Activated T-helper 2 cell treated with anti-CD3 and anti-CD28 coated beads, Interferon-gamma antibody, Interleukin-2, Interleukin-4, amounts not matched to agents 10 μg/mL and 5 μg/mL and 100 μg/mL, durations not matched to agents 14 hours and 24 hours and 36 hours (primary cell): Measurements from ENCODE around the gene SENP3. TPM values are rescaled to one million over a fixed set of nuclear protein-coding genes. Genes with fewer than 3 reads are reported as not detected.
"Not testable (repeated sequence)": the region's sequence is repeated elsewhere in the genome, so short reads cannot be mapped to it uniquely, and the experiment has no call there.

Experiments used
- DNase-seq: peaks from one replicate; pipeline ENCODE4 v3.0.0; 2021; ENCODE audit warnings: low spot score
- H3K27ac Mint-ChIP-seq: one replicate; pipeline ENCODE4 v1.8.0; 2021; ENCODE audit warnings: mixed read lengths
- H3K27me3 Mint-ChIP-seq: one replicate; pipeline ENCODE4 v1.8.0; 2021; ENCODE audit warnings: low read depth, mixed read lengths
- H3K36me3 Mint-ChIP-seq: one replicate; pipeline ENCODE4 v1.8.0; 2021; ENCODE audit warnings: low read depth, mixed read lengths
- H3K4me1 Mint-ChIP-seq: one replicate; pipeline ENCODE4 v1.8.0; 2021; ENCODE audit warnings: low read depth, mixed read lengths
- H3K4me3 Mint-ChIP-seq: one replicate; pipeline ENCODE4 v1.8.0; 2021; ENCODE audit warnings: low read depth, mild to moderate bottlenecking, moderate library complexity, mixed read lengths
- H3K9me3 Mint-ChIP-seq: one replicate; pipeline ENCODE4 v1.8.0; 2021; ENCODE audit warnings: mixed read lengths
- intact Hi-C: fragments of 100-400 bp; cut with micrococcal nuclease; formaldehyde crosslinking; loops from one replicate; pipeline ENCODE4 v1.15.1; 2023
- total RNA-seq: library from RNA; stranded (reverse); gene quantifications from 2 replicates; pipeline ENCODE4 v1.2.3, GENCODE V29; 2022

SENP3 gene
- total RNA-seq, 1 donor from 2014 or later = 69.6 TPM

DNA sequence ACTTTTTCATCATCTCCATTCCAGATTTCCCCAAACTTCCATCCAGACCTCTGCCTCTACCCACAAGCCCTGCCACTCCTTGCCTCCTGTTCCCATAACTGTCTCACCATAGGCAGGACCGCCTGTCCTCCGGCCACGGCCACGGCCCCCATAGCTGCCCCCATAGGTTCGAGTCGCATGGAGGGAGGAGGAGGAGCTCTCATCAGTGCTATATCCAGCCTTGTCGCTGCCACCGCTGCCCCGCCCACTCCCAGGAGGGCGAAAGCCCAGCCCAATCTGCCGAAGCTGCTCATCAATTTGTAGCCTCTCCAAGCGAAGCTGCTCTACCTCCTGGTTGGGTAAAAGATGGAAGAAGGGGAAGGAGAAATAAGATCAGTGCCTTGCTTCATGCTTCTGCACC is 31.6 kb downstream of the SENP3 start:
- H3K4me3 Mint-ChIP-seq = no peak overlapping the region
- peaks cover 70% of the 10 kb centered on the region for H3K36me3 Mint-ChIP-seq
- H3K9me3 Mint-ChIP-seq = no peaks in the 10 kb centered on the region
- intact Hi-C loops = no loop called here
- DNase-seq = no peak
- H3K4me1 Mint-ChIP-seq = no peaks in the 10 kb centered on the region
- no peak overlapping the region for H3K27ac Mint-ChIP-seq
- H3K27me3 Mint-ChIP-seq = no peaks in the 10 kb centered on the region

DNA sequence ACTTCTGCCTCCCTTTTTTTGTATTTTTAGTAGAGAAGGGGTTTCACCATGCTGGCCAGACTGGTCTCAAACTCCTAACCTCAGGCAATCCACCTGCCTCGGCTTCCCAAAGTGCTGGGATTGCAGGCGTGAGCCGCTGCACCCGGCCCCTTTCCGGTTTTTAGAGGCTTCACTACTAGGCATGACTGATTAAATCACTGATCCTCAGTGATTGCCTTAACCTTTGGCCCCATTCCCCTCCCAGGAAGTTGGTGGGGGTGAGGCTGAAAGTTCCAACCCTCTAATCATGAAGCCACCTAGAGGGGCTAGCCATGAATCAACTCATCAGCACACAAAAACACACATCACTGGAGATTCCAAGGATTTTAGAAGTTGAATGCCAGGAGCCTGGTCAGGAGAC is 35.8 kb downstream of the SENP3 start:
- H3K4me3 Mint-ChIP-seq, H3K4me1 Mint-ChIP-seq, DNase-seq, H3K9me3 Mint-ChIP-seq, H3K27ac Mint-ChIP-seq, intact Hi-C loops, H3K27me3 Mint-ChIP-seq: not testable (repeated sequence)
- peaks cover 72% of the 10 kb centered on the region for H3K36me3 Mint-ChIP-seq

DNA sequence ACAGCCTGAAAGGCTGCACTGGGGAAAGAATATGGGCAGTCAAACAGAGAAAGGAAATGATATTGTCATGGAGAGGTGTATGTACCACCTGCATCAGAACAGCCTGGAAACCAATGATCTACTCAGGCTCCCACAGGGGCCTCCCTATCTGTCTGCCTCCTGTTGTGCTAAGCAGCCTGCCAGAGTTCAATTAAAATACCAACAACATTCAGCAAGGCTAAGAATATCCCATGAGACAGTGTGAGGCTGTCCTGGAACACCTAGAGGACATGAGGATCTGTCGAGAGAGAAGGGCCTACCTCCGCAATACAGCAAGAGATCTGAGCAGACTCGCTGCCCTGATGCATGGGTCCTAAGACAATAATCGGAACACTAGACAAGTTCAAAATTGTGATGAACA is 44.6 kb downstream of the SENP3 start:
- H3K9me3 Mint-ChIP-seq = no peaks in the 10 kb centered on the region
- DNase-seq = no peak
- peaks cover 57% of the 10 kb centered on the region for H3K36me3 Mint-ChIP-seq
- no peak overlapping the region for H3K4me3 Mint-ChIP-seq
- H3K4me1 Mint-ChIP-seq = peaks cover 8% of the 10 kb centered on the region
- no peak overlapping the region for H3K27ac Mint-ChIP-seq
- intact Hi-C loops = no loop called here
- H3K27me3 Mint-ChIP-seq = no peaks in the 10 kb centered on the region

DNA sequence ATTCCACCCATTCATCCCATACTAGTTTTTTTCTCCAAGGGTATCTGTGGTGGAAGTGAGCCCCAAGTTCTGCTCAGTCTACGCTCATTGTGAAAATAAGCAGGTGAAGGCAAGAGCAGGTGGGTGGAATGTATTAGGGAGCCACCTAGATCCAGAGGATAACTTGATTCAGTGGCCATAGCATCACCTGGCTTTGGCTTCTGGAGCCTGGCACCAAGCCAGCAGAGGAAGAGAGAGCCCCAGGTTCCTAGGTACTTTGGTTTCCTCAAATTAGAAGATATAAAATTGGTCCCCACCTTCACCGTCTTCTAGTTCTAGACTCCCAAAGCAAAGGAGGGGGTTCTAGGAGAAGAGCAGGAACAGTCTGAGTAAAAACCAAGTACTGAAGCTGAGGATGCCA is 48.9 kb downstream of the SENP3 start:
- Mint-ChIP-seq H3K4me1 (peaks cover 28% of the 10 kb centered on the region), H3K27ac (no peak overlapping the region), H3K4me3 (no peak overlapping the region), H3K36me3 (peaks cover 37% of the 10 kb centered on the region), H3K9me3 (no peaks in the 10 kb centered on the region), H3K27me3 (no peaks in the 10 kb centered on the region)
- DNase-seq = no peak
- intact Hi-C loops = no loop called here

DNA sequence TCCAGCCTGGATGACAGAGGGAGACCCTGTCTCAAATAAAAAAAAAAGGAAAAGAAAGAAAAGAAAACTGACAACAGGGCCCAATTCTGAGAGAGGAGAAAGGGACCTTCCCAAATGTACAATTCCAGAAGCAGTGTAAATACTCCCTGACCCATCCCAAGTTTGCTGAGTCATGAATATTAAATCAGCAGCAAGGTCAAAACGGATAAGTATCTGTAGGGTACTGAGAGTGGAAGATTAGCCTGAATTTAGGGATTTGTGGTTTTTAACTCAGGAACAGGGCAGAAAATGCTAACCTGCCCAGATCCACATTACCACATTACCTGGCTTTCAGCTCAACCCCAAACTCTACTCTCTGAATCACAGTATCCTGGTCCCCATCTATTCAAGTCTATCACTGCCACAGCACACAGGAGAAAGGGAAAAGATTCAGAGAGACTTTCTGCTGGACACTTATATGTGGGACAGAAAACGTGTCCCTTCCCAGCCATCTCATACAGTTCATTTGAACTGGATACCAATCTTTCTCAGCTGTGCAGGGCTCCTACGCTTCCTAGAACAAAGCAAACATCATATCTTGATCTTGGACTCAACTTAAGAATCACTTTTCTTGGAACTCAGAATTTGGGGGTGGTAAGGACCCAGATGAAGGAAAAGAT is 50.0 kb downstream of the SENP3 start:
- Mint-ChIP-seq H3K4me1 (peaks cover 23% of the 10 kb centered on the region), H3K27me3 (no peaks in the 10 kb centered on the region), H3K27ac (no peak overlapping the region), H3K9me3 (no peaks in the 10 kb centered on the region), H3K36me3 (peaks cover 28% of the 10 kb centered on the region), H3K4me3 (peak overlapping the region; percentile 89)
- no peak for DNase-seq
- intact Hi-C loops = no loop called here

DNA sequence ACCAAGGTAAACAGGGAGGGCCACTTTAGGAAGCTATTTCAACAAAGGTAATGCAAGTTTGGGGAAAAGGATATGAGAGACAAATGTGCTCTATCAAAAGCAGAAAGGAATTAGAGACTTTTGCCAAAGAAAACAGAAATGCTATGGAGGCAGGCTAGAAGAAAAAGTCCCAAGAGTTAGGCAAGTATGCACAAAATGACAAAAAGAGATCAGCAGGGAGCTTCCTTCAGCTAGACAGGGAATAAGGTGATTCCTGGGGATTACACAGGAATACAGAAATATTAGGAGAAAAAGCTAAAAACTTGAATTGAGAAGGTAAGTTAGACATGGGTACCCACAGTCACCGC is 50.5 kb downstream of the SENP3 start:
- Mint-ChIP-seq H3K27me3 (no peaks in the 10 kb centered on the region), H3K4me3 (peak overlapping the region; percentile 89), H3K4me1 (peaks cover 23% of the 10 kb centered on the region), H3K9me3 (no peaks in the 10 kb centered on the region), H3K27ac (no peak overlapping the region), H3K36me3 (peaks cover 28% of the 10 kb centered on the region)
- no peak for DNase-seq
- intact Hi-C loops = no loop called here

DNA sequence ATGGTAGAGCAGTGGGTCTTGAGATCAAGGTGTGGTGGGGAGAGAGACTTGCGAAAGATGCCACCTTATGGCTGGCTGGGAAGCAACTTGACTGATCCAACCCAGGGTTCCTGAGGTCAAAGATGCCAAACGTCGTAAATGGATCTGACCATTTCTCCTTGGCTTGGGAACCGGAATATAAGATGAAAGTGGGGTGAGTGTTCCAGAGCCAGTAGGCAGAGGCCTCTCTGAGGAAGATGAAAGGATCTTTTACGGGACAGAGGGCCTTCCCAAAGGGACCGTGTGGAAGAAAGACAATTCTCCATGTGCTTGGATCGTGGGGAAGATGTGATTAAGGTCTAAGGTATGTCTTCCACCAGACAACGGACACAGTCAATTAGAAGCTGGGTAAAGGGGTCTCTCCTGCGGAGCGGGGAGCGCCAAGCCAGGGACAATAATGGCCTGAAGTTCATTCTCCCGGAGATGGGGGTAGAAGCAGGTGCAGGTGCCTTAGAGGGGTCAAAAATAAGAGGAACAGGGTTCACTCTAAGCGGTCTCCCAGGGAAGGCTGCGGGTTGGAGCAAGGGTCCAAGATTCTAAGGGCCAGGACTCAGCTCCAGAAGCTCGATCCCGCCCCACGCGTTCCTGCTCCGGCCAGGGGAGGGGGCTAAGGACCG is 52.2 kb downstream of the SENP3 start:
- peak overlapping the region; percentile 89 for H3K4me3 Mint-ChIP-seq
- no peaks in the 10 kb centered on the region for H3K27me3 Mint-ChIP-seq
- DNase-seq = no peak
- peak overlapping the region; percentile 82 for H3K27ac Mint-ChIP-seq
- H3K9me3 Mint-ChIP-seq = no peaks in the 10 kb centered on the region
- intact Hi-C loops = loop anchor here (2.0 kb wide), 2 partner anchors 31 to 41 kb away; partner anchors contain the start of gene MPDU1
- peaks cover 28% of the 10 kb centered on the region for H3K36me3 Mint-ChIP-seq
- H3K4me1 Mint-ChIP-seq = peaks cover 25% of the 10 kb centered on the region

DNA sequence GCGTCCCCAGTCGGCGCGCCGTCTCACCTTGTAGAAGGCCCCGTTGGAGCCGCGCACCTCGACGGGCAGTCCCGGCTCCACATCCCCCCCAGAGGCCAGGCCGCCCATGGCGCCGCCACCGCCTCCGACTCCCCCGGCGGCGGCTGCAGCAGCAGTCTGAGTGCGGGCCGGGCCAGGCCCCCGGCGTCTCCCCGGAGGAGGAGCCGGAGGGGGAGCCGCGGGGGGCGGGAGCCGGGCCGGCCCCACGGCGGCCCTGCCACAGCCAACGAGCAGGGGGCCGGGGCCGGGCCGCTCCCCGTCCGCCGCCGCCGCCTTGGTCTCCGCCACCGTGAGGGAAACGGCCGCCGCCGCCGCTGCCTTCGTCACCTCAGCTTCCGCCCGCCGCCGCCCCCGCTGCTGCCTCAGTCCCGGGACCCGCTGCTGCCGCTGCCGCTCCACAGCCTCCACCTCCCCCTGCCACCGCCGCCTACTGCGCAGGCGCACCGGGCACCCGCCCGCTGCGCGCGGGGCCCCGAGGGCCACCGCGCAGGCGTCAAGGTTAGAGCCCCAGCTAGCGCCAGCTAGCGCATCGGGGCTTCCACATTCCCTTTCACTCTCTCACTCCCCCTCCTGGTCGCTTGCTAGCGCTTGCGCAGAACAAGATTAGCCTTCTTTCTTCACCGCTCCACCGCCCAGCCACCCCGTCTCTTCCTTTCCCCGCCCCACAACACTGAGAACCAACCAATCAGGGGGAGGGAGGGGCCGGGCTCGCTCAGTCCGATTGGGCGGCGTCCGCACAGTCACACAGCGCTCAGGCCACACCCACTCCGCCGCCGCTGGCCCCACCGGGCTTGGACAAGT is 52.9 kb downstream of the SENP3 start, which contains the start of gene FXR2:
Gene FXR2 (minus strand): TSS at position 473 of the 840 bp plus-strand sequence. CDS start 365 bp downstream, at position 108.
- peaks cover 24% of the 10 kb centered on the region for H3K36me3 Mint-ChIP-seq
- intact Hi-C loops = loop anchor here (1.0 to 2.0 kb wide), 3 partner anchors 32 to 72 kb away; partner anchors contain the start of gene MPDU1
- H3K27ac Mint-ChIP-seq = peak within 1 kb of the TSS; percentile 84
- peak within 1 kb of the TSS; percentile 89 for H3K4me3 Mint-ChIP-seq
- no peaks in the 10 kb centered on the region for H3K9me3 Mint-ChIP-seq
- H3K4me1 Mint-ChIP-seq = peaks cover 21% of the 10 kb centered on the region
- peak; percentile 99 for DNase-seq
- no peaks in the 10 kb centered on the region for H3K27me3 Mint-ChIP-seq

DNA sequence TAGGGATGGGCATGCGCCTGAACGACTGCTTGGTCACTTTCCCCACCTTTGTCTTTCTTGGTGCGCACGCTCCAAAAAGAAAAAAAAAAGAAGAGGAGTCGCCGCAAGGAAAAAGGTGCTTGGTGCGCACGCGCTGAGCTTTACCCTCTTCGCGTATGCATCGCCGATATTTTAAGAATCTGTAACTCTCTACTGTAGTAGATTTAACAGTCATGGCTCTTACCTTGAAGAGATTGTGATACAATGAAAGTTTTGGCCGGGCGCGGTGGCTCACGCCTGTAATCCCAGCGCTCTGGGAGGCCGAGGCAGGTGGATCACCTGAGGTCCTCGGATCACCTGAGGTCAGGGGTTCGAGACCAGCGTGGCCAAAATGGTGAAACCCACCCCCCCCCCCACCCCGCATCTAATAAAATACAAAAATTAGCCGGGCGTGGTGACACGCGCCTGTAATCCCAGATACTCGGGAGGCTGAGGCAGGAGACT is 53.6 kb downstream of the SENP3 start:
- H3K27me3 Mint-ChIP-seq = no peaks in the 10 kb centered on the region
- no peaks in the 10 kb centered on the region for H3K9me3 Mint-ChIP-seq
- peak overlapping the region; percentile 84 for H3K27ac Mint-ChIP-seq
- DNase-seq = no peak
- H3K4me3 Mint-ChIP-seq = peak overlapping the region; percentile 78
- peaks cover 23% of the 10 kb centered on the region for H3K36me3 Mint-ChIP-seq
- peaks cover 21% of the 10 kb centered on the region for H3K4me1 Mint-ChIP-seq
- intact Hi-C loops = loop anchor here (1.0 to 2.0 kb wide), 3 partner anchors 33 to 71 kb away; partner anchors contain the start of gene MPDU1

DNA sequence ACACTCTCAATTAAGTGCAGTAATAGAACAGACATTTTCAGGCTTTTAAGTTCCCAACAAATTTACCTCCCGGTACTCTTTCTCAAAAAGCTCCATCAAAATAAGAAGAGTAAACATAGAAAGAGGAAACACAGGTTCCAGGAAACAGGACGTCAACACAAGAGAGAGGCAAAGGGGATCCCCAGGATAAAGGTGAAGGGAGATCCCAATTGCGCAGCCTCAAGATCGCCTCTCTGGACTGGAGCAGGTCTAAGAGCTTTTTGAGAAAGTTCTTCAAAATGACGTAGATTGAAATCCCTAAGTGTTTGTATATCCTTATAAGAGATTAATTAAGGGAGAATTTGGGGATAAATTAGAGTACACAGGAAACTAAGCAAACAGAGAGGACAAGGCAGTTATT is 56.9 kb downstream of the SENP3 start:
- Mint-ChIP-seq H3K4me3 (no peak overlapping the region), H3K36me3 (peaks cover 2% of the 10 kb centered on the region), H3K27ac (no peak overlapping the region), H3K4me1 (peaks cover 4% of the 10 kb centered on the region), H3K9me3 (no peaks in the 10 kb centered on the region), H3K27me3 (no peaks in the 10 kb centered on the region)
- no peak for DNase-seq
- intact Hi-C loops = no loop called here

DNA sequence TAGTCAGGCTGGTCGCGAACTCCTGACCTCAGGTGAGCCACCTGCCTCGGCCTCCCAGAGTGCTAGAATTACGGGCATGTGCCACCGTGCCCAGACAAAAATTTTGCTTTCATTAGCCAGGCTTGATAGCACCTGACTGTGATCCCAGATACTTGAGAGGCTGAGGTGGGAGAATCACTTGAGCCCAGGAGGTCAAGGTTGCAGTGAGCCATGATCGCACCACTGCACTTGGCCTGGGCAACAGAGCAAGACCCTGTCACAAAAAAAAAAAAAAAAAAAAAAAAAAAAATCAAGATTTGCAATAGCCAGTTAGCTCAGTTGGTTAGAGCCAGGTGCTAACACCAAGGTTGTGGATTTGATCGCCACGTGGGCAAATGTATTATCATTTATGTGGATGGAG is 59.1 kb downstream of the SENP3 start:
- no peaks in the 10 kb centered on the region for H3K9me3 Mint-ChIP-seq
- H3K4me3 Mint-ChIP-seq = no peak overlapping the region
- DNase-seq = no peak
- H3K4me1 Mint-ChIP-seq = peaks cover 2% of the 10 kb centered on the region
- H3K27me3 Mint-ChIP-seq = no peaks in the 10 kb centered on the region
- H3K36me3 Mint-ChIP-seq = no peaks in the 10 kb centered on the region
- intact Hi-C loops = no loop called here
- H3K27ac Mint-ChIP-seq = no peak overlapping the region
